ELF-1 (cell line): Measurements from ENCODE around the gene ARHGEF33.
A peak's percentile ranks its signal among the peaks of the same experiment; 100 is the strongest.
"Not testable (repeated sequence)": the region's sequence is repeated elsewhere in the genome, so short reads cannot be mapped to it uniquely, and the experiment has no call there.

Source experiments
- DNase-seq: peaks from one replicate; pipeline ENCODE4 v3.0.0-alpha.2; 2016; ENCODE audit warnings: low read depth, low spot score

Gene ARHGEF33

GRCh38 chr2:38909872-38910271 is 20.2 kb downstream of the ARHGEF33 start:
- DNase-seq, result no peak

- DNase-seq, result no peak
Observed at GRCh38 chr2:38911191-38911590, 21.5 kb downstream of the ARHGEF33 start.

GRCh38 chr2:38912619-38913018 is 22.9 kb downstream of the ARHGEF33 start:
- no peak for DNase-seq

GRCh38 chr2:38922389-38922788 is 32.7 kb downstream of the ARHGEF33 start:
- DNase-seq, result no peak

GRCh38 chr2:38922902-38923301 is 33.2 kb downstream of the ARHGEF33 start:
- DNase-seq, result no peak

- peak; percentile 19 for DNase-seq
Observed at GRCh38 chr2:38925982-38926381, 36.3 kb downstream of the ARHGEF33 start.

GRCh38 chr2:38930600-38930999 is 40.9 kb downstream of the ARHGEF33 start:
- DNase-seq, result no peak

GRCh38 chr2:38932586-38932985 is 42.9 kb downstream of the ARHGEF33 start:
- no peak for DNase-seq

- DNase-seq, result no peak
Observed at GRCh38 chr2:38933653-38934052, 44.0 kb downstream of the ARHGEF33 start.

GRCh38 chr2:38934742-38935141 is 45.1 kb downstream of the ARHGEF33 start:
- no peak for DNase-seq

GRCh38 chr2:38935568-38936172 is 46.0 kb downstream of the ARHGEF33 start:
- no peak for DNase-seq

GRCh38 chr2:38936516-38936915 is 46.8 kb downstream of the ARHGEF33 start:
- DNase-seq, result not testable (repeated sequence)

GRCh38 chr2:38937548-38937947 is 47.9 kb downstream of the ARHGEF33 start:
- no peak for DNase-seq

GRCh38 chr2:38940746-38941145 is 51.1 kb downstream of the ARHGEF33 start:
- no peak for DNase-seq

GRCh38 chr2:38943784-38944183 is 54.1 kb downstream of the ARHGEF33 start:
- no peak for DNase-seq

- DNase-seq, result peak; percentile 50
Observed at GRCh38 chr2:38945372-38945771, 55.7 kb downstream of the ARHGEF33 start.

- DNase-seq, result no peak
Observed at GRCh38 chr2:38945911-38946310, 56.2 kb downstream of the ARHGEF33 start.

GRCh38 chr2:38947241-38948239 is 57.9 kb downstream of the ARHGEF33 start:
- peak; percentile 80 for DNase-seq

- DNase-seq, result no peak
Observed at GRCh38 chr2:38948387-38948882, 58.8 kb downstream of the ARHGEF33 start.

- DNase-seq, result no peak
Observed at GRCh38 chr2:38948995-38949394, 59.3 kb downstream of the ARHGEF33 start.

- no peak for DNase-seq
Observed at GRCh38 chr2:38951766-38952165, 62.1 kb downstream of the ARHGEF33 start.

GRCh38 chr2:38957972-38958371 is 68.3 kb downstream of the ARHGEF33 start:
- DNase-seq, result no peak

GRCh38 chr2:38959466-38959865 is 69.8 kb downstream of the ARHGEF33 start:
- no peak for DNase-seq
